LNCaP clone FGC (cell line): ENCODE data around the gene NUP214.

Experiments used
- DNase-seq: peaks from one replicate; pipeline ENCODE4 v3.0.0-alpha.2; 2011; ENCODE audit warnings: low read depth
- H3K4me3 ChIP-seq: 2 replicates; pipeline ENCODE4 v1.5.1; 2011; ENCODE audit warnings: mild to moderate bottlenecking, low read depth, low read length, control low read depth
- TF ChIP-seq, protein P1 (sequence below): IDR thresholded peaks from 2 replicates; pipeline ENCODE4 v1.5.1; 2012; ENCODE audit warnings: mild to moderate bottlenecking; ENCODE audit not compliant: control insufficient read depth, insufficient read depth; ENCODE audit errors: extremely low read depth

NUP214 gene

GRCh38 chr9:131228988-131229387 is 103.6 kb downstream of the NUP214 start:
- TF ChIP-seq, protein P1, sequence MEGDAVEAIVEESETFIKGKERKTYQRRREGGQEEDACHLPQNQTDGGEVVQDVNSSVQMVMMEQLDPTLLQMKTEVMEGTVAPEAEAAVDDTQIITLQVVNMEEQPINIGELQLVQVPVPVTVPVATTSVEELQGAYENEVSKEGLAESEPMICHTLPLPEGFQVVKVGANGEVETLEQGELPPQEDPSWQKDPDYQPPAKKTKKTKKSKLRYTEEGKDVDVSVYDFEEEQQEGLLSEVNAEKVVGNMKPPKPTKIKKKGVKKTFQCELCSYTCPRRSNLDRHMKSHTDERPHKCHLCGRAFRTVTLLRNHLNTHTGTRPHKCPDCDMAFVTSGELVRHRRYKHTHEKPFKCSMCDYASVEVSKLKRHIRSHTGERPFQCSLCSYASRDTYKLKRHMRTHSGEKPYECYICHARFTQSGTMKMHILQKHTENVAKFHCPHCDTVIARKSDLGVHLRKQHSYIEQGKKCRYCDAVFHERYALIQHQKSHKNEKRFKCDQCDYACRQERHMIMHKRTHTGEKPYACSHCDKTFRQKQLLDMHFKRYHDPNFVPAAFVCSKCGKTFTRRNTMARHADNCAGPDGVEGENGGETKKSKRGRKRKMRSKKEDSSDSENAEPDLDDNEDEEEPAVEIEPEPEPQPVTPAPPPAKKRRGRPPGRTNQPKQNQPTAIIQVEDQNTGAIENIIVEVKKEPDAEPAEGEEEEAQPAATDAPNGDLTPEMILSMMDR: no peak
- DNase-seq: no peak
- no peak overlapping the region for H3K4me3 ChIP-seq

- no peak overlapping the region for H3K4me3 ChIP-seq
- DNase-seq: no peak
- TF ChIP-seq, protein P1: no peak
Measured at GRCh38 chr9:131233556-131233955, 108.2 kb downstream of the NUP214 start.

GRCh38 chr9:131233995-131234394 is 108.6 kb downstream of the NUP214 start:
- no peak for DNase-seq
- no peak overlapping the region for H3K4me3 ChIP-seq
- TF ChIP-seq, protein P1: no peak

DNA sequence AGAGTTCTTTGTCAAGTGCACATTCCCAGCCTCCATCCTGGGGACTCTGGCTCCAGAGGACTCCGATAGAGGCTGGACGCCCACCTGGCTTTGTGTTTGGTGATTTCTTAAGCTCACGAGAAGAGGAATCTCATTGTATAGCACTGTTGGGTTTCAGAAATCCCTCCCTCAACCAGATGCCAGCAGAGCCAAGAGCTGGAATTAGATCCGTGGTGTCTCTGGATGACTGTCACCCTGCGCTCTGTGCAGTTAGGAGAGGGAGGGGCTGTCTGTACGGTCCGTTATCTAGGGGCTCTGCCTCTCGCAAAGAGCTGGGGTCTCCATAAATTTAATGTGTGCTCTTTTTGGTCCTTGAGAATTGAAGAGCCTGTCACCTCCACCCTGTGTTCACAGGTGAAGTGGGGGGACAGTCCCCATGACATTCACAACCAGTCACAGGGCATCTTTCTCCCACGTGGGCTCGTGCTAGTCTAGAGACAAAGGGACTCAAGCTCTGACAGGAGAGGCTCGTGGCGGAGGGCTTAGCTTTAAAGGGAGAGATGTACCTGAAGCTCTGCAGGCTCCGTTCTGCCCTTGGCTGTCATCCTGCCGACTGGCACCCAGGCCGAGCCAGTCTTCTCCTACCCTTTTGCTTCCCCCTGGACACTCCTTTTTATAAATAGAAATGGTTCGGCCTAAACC is 109.6 kb downstream of the NUP214 start:
- TF ChIP-seq, protein P1: no peak
- no peak overlapping the region for H3K4me3 ChIP-seq
- no peak for DNase-seq

DNA sequence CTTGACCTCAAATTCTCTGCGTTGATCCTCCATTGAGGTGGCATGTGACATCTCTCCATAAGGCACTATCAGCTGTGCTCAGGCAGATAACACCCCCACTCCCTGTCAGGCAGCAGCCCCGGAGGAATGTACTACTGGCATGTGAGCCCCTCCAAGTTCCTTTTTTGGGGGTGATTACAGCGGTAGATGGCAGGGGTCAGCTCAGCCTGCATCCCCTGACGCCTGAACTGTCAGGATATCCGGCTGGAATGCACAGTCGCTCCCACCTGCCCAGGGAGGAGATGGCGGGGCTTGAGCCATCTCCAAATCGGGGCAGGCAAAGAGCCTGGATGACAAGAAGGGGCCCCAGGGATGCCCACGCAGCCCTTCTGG is 110.1 kb downstream of the NUP214 start:
- no peak overlapping the region for H3K4me3 ChIP-seq
- TF ChIP-seq, protein P1: no peak
- no peak for DNase-seq

DNA sequence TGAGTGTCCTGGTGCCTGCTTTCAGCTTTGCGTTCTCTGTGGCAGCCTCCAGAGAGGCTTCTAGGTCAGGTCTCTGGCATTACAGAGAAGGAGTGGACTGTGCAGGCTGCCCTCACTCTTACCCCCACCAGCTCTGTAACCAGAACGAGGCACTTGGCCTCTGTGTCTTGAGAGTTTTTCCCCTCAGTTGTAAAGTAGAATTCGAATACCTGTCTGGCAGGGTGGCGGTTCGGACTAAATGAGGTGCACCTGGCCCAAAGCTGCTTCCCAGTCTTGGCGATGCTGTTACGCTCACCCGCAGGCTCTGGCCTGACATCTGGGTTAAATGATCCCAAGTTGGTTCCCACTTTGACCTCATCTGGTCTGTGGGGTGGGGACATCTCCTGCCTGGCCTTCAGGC is 110.8 kb downstream of the NUP214 start:
- TF ChIP-seq, protein P1: no peak
- no peak for DNase-seq
- H3K4me3 ChIP-seq: no peak overlapping the region

DNA sequence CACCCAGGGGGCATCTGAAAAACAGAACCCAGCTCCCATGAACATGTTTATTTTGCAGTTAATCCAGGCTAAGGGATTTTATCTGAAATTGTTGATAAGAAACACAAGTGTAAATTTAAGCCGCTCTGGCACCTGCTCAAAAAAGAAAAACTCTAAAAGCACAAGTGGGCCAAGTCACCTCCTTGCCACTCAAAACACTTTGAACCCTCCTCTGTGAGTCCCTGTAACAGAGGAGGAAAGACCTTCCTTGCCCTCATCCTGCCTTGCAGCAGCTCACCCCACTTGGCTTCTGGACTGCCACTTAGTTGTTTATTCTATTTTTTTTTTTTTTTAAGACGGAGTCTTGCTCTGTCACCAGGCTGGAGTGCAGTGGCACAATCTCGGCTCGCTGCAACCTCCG is 111.4 kb downstream of the NUP214 start:
- TF ChIP-seq, protein P1: no peak
- no peak for DNase-seq
- H3K4me3 ChIP-seq: no peak overlapping the region
